Parathyroid adenoma (tissue), 2 donors: ENCODE measurements around the gene FAAP100.

Experiments used
- H2AFZ ChIP-seq: fragments of 300-600 bp; sonication (generic); one replicate; pipeline ENCODE4 v1.7.0; 2017; ENCODE audit warnings: antibody characterized with exemption, mild to moderate bottlenecking
- H3K27ac ChIP-seq: fragments of 300-600 bp; sonication (generic); one replicate; pipeline ENCODE4 v1.7.0; 2017
- H3K27me3 ChIP-seq: fragments of 300-600 bp; sonication (generic); one replicate; pipeline ENCODE4 v1.7.0; 2017; ENCODE audit warnings: low read length; ENCODE audit not compliant: control insufficient read depth, insufficient read depth
- H3K36me3 ChIP-seq: fragments of 300-600 bp; sonication (generic); one replicate; pipeline ENCODE4 v1.7.0; 2017; ENCODE audit warnings: low read length; ENCODE audit not compliant: control insufficient read depth, insufficient read depth
- H3K4me1 ChIP-seq: fragments of 300-600 bp; sonication (generic); one replicate; pipeline ENCODE4 v1.7.0; 2017; ENCODE audit warnings: control low read depth
- H3K4me2 ChIP-seq: fragments of 300-600 bp; sonication (generic); one replicate; pipeline ENCODE4 v1.7.0; 2017; ENCODE audit warnings: low read length
- H3K4me3 ChIP-seq: fragments of 300-600 bp; sonication (generic); one replicate; pipeline ENCODE4 v1.7.0; 2017; ENCODE audit warnings: low read depth, low read length
- H3K79me2 ChIP-seq: fragments of 300-600 bp; sonication (generic); one replicate; pipeline ENCODE4 v1.7.0; 2017; ENCODE audit warnings: control low read depth
- H3K9ac ChIP-seq: fragments of 300-600 bp; sonication (generic); one replicate; pipeline ENCODE4 v1.7.0; 2017; ENCODE audit warnings: mild to moderate bottlenecking
- H3K9me3 ChIP-seq: fragments of 300-600 bp; sonication (generic); one replicate; pipeline ENCODE4 v1.7.0; 2017; ENCODE audit warnings: low read length; ENCODE audit not compliant: control insufficient read depth
- TF ChIP-seq, protein P1 (sequence below): fragments of 300-600 bp; sonication (generic); IDR thresholded peaks from one replicate; pipeline ENCODE4 v1.7.0; 2017; ENCODE audit warnings: antibody characterized with exemption, mild to moderate bottlenecking
- donor health status: primary hyperparathyroidism.

The FAAP100 gene

DNA sequence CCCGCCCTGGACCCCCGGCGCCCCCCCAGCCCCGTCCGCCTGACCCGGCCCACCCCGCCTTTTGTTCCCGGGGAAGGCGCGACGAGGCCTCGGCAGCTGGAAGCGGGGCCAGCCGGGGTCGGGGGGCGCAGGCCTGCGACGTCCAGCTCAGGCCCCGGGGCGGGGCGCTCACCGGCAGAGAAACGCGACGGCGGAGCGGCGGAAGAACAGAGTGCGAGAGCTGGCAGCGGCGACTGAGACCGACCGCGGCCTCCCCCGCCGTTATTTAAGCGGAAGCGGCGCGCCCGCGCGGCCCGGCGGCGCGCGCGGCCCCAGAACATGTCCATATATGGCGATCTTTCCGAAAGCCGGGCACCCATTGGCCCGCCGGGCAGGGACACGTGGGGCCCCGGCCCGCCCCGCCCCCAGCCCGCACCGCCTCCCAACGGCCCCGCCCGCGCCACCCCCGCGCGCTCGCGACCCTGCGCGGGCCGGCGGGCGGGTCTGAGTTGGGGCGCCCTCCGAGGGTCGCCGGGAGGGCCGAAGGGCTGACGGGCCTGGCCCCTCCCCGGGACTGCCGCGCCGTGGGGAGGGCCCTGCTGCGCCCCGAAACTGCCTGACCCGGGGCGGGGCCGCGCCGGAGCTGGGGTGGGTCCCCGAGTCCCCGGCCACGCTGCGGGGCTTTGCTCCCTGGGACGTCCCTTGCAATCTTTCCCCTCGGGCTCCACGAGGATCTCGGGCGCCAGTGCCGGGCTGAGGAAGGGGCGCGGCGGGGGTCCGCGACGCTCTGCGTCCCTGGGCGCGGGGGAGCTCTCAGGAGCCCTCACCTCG lies 39.4 kb downstream of the FAAP100 start, which contains the start of gene ACTG1:
ACTG1 (minus strand) TSS at position 238 of the 810 bp plus-strand sequence. CDS start 445 bp downstream, outside the sequence.
- TF ChIP-seq, protein P1, sequence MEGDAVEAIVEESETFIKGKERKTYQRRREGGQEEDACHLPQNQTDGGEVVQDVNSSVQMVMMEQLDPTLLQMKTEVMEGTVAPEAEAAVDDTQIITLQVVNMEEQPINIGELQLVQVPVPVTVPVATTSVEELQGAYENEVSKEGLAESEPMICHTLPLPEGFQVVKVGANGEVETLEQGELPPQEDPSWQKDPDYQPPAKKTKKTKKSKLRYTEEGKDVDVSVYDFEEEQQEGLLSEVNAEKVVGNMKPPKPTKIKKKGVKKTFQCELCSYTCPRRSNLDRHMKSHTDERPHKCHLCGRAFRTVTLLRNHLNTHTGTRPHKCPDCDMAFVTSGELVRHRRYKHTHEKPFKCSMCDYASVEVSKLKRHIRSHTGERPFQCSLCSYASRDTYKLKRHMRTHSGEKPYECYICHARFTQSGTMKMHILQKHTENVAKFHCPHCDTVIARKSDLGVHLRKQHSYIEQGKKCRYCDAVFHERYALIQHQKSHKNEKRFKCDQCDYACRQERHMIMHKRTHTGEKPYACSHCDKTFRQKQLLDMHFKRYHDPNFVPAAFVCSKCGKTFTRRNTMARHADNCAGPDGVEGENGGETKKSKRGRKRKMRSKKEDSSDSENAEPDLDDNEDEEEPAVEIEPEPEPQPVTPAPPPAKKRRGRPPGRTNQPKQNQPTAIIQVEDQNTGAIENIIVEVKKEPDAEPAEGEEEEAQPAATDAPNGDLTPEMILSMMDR, result no peak
- H3K4me1 ChIP-seq, result peaks cover 11% of the 10 kb centered on the region
- peak within 1 kb of the TSS; percentile 67 for H2AFZ ChIP-seq
- peak within 1 kb of the TSS; percentile 99 for H3K9ac ChIP-seq
- H3K27ac ChIP-seq, result peak within 1 kb of the TSS; percentile 100
- peaks cover 11% of the 10 kb centered on the region for H3K79me2 ChIP-seq
- peak within 1 kb of the TSS; percentile 93 for H3K4me3 ChIP-seq
- H3K36me3 ChIP-seq, result no peaks in the 10 kb centered on the region
- H3K9me3 ChIP-seq, result no peaks in the 10 kb centered on the region
- no peaks in the 10 kb centered on the region for H3K27me3 ChIP-seq
- H3K4me2 ChIP-seq, result peak within 1 kb of the TSS; percentile 99

GRCh38 chr17:81511804-81512561 lies 40.2 kb downstream of the FAAP100 start:
- H3K9me3 ChIP-seq, result no peaks in the 10 kb centered on the region
- H3K36me3 ChIP-seq, result no peaks in the 10 kb centered on the region
- H3K9ac ChIP-seq, result peak overlapping the region; percentile 84
- no peaks in the 10 kb centered on the region for H3K27me3 ChIP-seq
- TF ChIP-seq, protein P1, result no peak
- H2AFZ ChIP-seq, result no peak overlapping the region
- peaks cover 11% of the 10 kb centered on the region for H3K4me1 ChIP-seq
- H3K4me3 ChIP-seq, result peak overlapping the region; percentile 93
- peaks cover 11% of the 10 kb centered on the region for H3K79me2 ChIP-seq
- H3K4me2 ChIP-seq, result peak overlapping the region; percentile 93
- H3K27ac ChIP-seq, result peak overlapping the region; percentile 90

DNA sequence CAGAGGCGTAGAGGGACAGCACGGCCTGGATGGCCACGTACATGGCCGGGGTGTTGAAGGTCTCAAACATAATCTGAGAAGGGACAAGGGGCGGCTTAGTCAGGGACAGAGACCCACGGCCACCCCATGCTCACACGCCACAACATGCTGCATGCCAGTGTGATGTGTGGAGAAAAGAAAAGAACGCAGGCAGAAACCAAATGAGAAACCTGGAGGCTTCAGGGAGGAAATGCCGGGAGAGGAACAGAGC lies 40.7 kb downstream of the FAAP100 start:
- H3K4me1 ChIP-seq, result peaks cover 11% of the 10 kb centered on the region
- no peaks in the 10 kb centered on the region for H3K27me3 ChIP-seq
- TF ChIP-seq, protein P1, result no peak
- peak overlapping the region; percentile 93 for H3K4me2 ChIP-seq
- no peak overlapping the region for H2AFZ ChIP-seq
- peak overlapping the region; percentile 90 for H3K27ac ChIP-seq
- no peaks in the 10 kb centered on the region for H3K9me3 ChIP-seq
- peak overlapping the region; percentile 93 for H3K4me3 ChIP-seq
- H3K36me3 ChIP-seq, result no peaks in the 10 kb centered on the region
- no peak overlapping the region for H3K9ac ChIP-seq
- H3K79me2 ChIP-seq, result peaks cover 11% of the 10 kb centered on the region

DNA sequence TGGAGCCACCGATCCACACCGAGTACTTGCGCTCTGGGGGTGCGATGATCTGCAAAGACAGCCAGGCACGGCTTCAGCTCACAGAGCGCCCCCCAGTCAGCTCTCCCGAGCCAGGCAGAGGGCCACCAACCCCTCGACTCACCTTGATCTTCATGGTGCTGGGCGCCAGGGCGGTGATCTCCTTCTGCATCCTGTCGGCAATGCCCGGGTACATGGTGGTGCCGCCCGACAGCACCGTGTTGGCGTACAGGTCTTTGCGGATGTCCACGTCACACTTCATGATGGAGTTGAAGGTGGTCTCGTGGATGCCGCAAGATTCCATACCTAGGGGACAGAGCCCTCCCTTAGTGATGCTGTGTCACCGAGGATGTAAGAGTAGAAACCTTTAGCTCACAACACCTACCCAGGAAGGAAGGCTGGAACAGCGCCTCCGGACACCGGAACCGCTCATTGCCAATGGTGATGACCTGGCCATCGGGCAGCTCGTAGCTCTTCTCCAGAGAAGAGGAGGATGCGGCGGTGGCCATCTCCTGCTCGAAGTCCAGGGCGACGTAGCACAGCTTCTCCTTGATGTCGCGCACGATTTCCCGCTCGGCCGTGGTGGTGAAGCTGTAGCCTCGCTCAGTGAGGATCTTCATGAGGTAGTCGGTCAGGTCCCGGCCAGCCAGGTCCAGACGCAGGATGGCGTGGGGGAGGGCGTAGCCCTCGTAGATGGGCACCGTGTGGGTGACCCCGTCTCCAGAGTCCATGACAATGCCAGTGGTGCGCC lies 41.2 kb downstream of the FAAP100 start:
- Histone ChIP-seq H3K4me2 (peak overlapping the region; percentile 93), H3K4me1 (peaks cover 9% of the 10 kb centered on the region), H3K4me3 (peak overlapping the region; percentile 93), H2AFZ (no peak overlapping the region), H3K9me3 (no peaks in the 10 kb centered on the region), H3K9ac (no peak overlapping the region), H3K27me3 (no peaks in the 10 kb centered on the region), H3K36me3 (no peaks in the 10 kb centered on the region), H3K79me2 (peaks cover 11% of the 10 kb centered on the region), H3K27ac (peak overlapping the region; percentile 90)
- TF ChIP-seq, protein P1, result no peak
